ENCODE results near the gene ADCY10. TPM values are rescaled to one million over a fixed set of nuclear protein-coding genes. Genes with fewer than 3 reads are reported as not detected.

ADCY10 gene
- total and polyA plus RNA-seq, 2 experiments from 2014 or later, result not detected

DNA sequence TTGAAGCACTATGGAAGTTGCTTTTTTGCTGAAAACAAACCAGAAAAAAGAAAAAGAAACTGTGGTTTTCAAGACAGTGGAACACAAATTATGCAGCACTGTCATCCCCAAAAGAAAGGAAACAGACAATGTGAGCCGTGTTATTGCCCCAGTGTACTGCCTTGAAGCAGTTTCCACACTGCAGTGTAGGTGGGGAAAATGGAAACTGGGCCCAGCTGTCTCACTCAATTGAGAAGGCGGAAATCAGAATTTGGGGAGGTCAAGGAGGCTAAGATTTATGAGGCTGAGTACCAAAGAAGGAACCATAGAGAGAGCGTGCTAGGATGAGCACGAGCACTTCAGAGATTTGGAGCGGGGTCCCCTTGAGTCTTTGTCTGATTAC, 136.7 kb downstream of the ADCY10 start (continued):
- TF ChIP-seq REST (IDR thresholded peaks at IDR 0.05; ENCODE audit: unreplicated experiment), result no peak

DNA sequence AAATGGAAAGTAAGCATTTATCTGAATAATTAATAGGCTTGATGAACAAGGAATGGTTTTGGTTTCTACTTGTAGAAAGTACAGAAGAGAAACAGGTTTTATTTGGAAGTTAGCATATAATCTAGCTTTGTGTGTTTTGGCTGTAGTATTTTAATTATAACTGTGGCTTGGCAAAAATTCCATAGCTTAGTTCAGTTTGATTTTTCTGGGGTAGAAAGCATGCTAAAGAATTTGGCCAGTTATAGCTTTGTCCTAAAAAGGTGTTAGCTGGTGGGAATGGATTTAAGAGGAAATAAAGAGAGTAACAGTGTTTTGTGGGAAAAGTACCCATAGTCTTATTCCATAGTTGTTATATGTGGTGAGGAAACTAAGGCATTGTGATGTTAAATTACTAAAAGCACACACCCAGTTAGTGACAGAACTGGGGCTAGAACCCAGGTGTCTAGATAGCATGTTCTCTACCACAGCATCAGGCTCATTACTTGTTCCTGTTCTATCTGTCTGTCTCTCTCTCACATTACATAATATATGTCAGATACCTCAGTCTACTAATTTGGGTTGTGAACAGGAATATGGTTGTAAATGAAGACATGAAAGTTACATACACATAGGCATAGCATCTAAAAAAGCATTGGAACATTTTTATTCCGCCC, 137.2 kb downstream of the ADCY10 start:
- H3K36me3 Mint-ChIP-seq (ENCODE audit: low read depth), result peaks cover 72% of the 10 kb centered on the region
- Histone ChIP-seq H3K4me1 (ENCODE audit: insufficient read depth) (no peaks in the 10 kb centered on the region), H3K27ac (ENCODE audit: low read depth) (no peak overlapping the region), H3K27me3 (ENCODE audit: insufficient read depth) (no peaks in the 10 kb centered on the region), H3K4me3 (no peak overlapping the region), H3F3A (replicated peaks; ENCODE audit: low read depth) (no peaks in the 10 kb centered on the region), H3K79me2 (replicated peaks; ENCODE audit: insufficient read depth) (no peaks in the 10 kb centered on the region), H4K20me1 (replicated peaks; ENCODE audit: insufficient read depth) (peaks cover 17% of the 10 kb centered on the region), H3K4me2 (no peak overlapping the region), H2AFZ (no peak overlapping the region), H3K9me2 (ENCODE audit: insufficient read depth) (no peaks in the 10 kb centered on the region), H3K36me3 (ENCODE audit: insufficient read depth) (peaks cover 21% of the 10 kb centered on the region; the same call in 1 of the 2 replicates)
- no peak overlapping the region for H3K4me3 Mint-ChIP-seq
- no peak for DNase-seq (ENCODE audit: low spot score)
- TF ChIP-seq EZH2phosphoT487 (IDR thresholded peaks at IDR 0.05; ENCODE audit: unreplicated experiment) (no peak), NANOG (IDR thresholded peaks at IDR 0.05; ENCODE audit: borderline replicate concordance) (no peak)
- no peaks in the 10 kb centered on the region for H3K4me1 Mint-ChIP-seq
- peaks cover 4% of the 10 kb centered on the region for H3K27me3 Mint-ChIP-seq (ENCODE audit: insufficient read depth, low read depth, poor library complexity)
- no peak for ATAC-seq
- no peaks in the 10 kb centered on the region; the same call in 2 of the 3 replicates for H3K9me3 Mint-ChIP-seq
- H3K27ac Mint-ChIP-seq, result no peak overlapping the region

- no peak overlapping the region for H3K4me3 Mint-ChIP-seq
- Histone ChIP-seq H3K4me3 (no peak overlapping the region), H3K27ac (ENCODE audit: low read depth) (no peak overlapping the region), H4K20me1 (replicated peaks; ENCODE audit: insufficient read depth) (peaks cover 14% of the 10 kb centered on the region), H3K9me2 (ENCODE audit: insufficient read depth) (no peaks in the 10 kb centered on the region), H3K27me3 (ENCODE audit: insufficient read depth) (no peaks in the 10 kb centered on the region), H3K4me2 (no peak overlapping the region), H2AFZ (no peak overlapping the region), H3K36me3 (ENCODE audit: insufficient read depth) (peaks cover 21% of the 10 kb centered on the region; the same call in 1 of the 2 replicates), H3K4me1 (ENCODE audit: insufficient read depth) (no peaks in the 10 kb centered on the region), H3K79me2 (replicated peaks; ENCODE audit: insufficient read depth) (no peaks in the 10 kb centered on the region), H3F3A (replicated peaks; ENCODE audit: low read depth) (no peaks in the 10 kb centered on the region)
- H3K27me3 Mint-ChIP-seq (ENCODE audit: insufficient read depth, low read depth, poor library complexity), result peaks cover 9% of the 10 kb centered on the region
- peaks cover 74% of the 10 kb centered on the region for H3K36me3 Mint-ChIP-seq (ENCODE audit: low read depth)
- H3K4me1 Mint-ChIP-seq, result no peaks in the 10 kb centered on the region
- ATAC-seq (no peak), DNase-seq (ENCODE audit: low spot score) (no peak)
- H3K27ac Mint-ChIP-seq, result no peak overlapping the region
- H3K9me3 Mint-ChIP-seq, result no peaks in the 10 kb centered on the region; the same call in 2 of the 3 replicates
- TF ChIP-seq, protein P1, sequence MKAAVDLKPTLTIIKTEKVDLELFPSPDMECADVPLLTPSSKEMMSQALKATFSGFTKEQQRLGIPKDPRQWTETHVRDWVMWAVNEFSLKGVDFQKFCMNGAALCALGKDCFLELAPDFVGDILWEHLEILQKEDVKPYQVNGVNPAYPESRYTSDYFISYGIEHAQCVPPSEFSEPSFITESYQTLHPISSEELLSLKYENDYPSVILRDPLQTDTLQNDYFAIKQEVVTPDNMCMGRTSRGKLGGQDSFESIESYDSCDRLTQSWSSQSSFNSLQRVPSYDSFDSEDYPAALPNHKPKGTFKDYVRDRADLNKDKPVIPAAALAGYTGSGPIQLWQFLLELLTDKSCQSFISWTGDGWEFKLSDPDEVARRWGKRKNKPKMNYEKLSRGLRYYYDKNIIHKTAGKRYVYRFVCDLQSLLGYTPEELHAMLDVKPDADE (IDR thresholded peaks at IDR 0.05), result no peak
- TF ChIP-seq ZNF114 (CRISPR knock-in tag; IDR thresholded peaks at IDR 0.05) (no peak), NANOG (IDR thresholded peaks at IDR 0.05; ENCODE audit: borderline replicate concordance) (no peak), REST (IDR thresholded peaks at IDR 0.05; ENCODE audit: unreplicated experiment) (no peak), CREB1 (CRISPR knock-in tag; IDR thresholded peaks at IDR 0.05; ENCODE audit: low read depth) (no peak), CTCF (conservative IDR thresholded peaks at IDR 0.05; ENCODE audit: low read depth in 2 of 2) (no peak), STAT1 (IDR thresholded peaks at IDR 0.05; ENCODE audit: unreplicated experiment) (no peak), EZH2 (IDR thresholded peaks at IDR 0.05; ENCODE audit: low read depth, unreplicated experiment) (no peak), ZNF331 (CRISPR knock-in tag; IDR thresholded peaks at IDR 0.05; ENCODE audit: low read depth) (no peak), EZH2phosphoT487 (IDR thresholded peaks at IDR 0.05; ENCODE audit: unreplicated experiment) (no peak)
Observed at GRCh38 chr1:167776151-167776550, 137.8 kb downstream of the ADCY10 start.

Data from GM23338 (cell line).